Neural crest cell (in vitro differentiated cells): Measurements from ENCODE around the gene LMAN2. TPM values are rescaled to one million over a fixed set of nuclear protein-coding genes. Genes with fewer than 3 reads are reported as not detected.
A peak's percentile ranks its signal among the peaks of the same experiment; 100 is the strongest.

Experiments
- DNase-seq: peaks from one replicate; pipeline ENCODE4 v3.0.0; 2021; ENCODE audit warnings: low read depth, mixed read lengths, low spot score
- H3K27ac Mint-ChIP-seq: one replicate; pipeline ENCODE4 v1.8.0; 2021; ENCODE audit warnings: mild to moderate bottlenecking, mixed read lengths; ENCODE audit not compliant: unreplicated experiment
- H3K27me3 Mint-ChIP-seq: 2 replicates; pipeline ENCODE4 v1.8.0; 2021; ENCODE audit warnings: low read depth, mild to moderate bottlenecking, mixed read lengths
- H3K36me3 Mint-ChIP-seq: 2 replicates; pipeline ENCODE4 v1.8.0; 2021; ENCODE audit warnings: low read depth, mild to moderate bottlenecking, mixed read lengths
- H3K4me1 Mint-ChIP-seq: 2 replicates; pipeline ENCODE4 v1.8.0; 2021; ENCODE audit warnings: mixed read lengths
- H3K4me3 Mint-ChIP-seq: one replicate; pipeline ENCODE4 v1.8.0; 2021; ENCODE audit warnings: mild to moderate bottlenecking, mixed read lengths
- H3K9me3 Mint-ChIP-seq: 2 replicates; pipeline ENCODE4 v1.8.0; 2021; ENCODE audit warnings: mixed read lengths
- total RNA-seq: library from RNA; stranded (reverse); gene quantifications from 2 replicates; pipeline ENCODE4 v1.2.1, GENCODE V29; 2021
- TF ChIP-seq, protein P1 (sequence below): fragments of 200-600 bp; sonication (generic); conservative IDR thresholded peaks from 2 replicates; pipeline ENCODE4 v1.5.0; 2021; ENCODE audit warnings: antibody characterized with exemption, mild to moderate bottlenecking

LMAN2 gene
- total RNA-seq, 1 donor from 2014 or later, result 80.5 TPM

- Mint-ChIP-seq H3K36me3 (peaks cover 2% of the 10 kb centered on the region), H3K27me3 (no peaks in the 10 kb centered on the region), H3K9me3 (no peaks in the 10 kb centered on the region), H3K4me1 (no peaks in the 10 kb centered on the region), H3K27ac (no peak overlapping the region), H3K4me3 (no peak overlapping the region)
- no peak for DNase-seq
- TF ChIP-seq, protein P1, sequence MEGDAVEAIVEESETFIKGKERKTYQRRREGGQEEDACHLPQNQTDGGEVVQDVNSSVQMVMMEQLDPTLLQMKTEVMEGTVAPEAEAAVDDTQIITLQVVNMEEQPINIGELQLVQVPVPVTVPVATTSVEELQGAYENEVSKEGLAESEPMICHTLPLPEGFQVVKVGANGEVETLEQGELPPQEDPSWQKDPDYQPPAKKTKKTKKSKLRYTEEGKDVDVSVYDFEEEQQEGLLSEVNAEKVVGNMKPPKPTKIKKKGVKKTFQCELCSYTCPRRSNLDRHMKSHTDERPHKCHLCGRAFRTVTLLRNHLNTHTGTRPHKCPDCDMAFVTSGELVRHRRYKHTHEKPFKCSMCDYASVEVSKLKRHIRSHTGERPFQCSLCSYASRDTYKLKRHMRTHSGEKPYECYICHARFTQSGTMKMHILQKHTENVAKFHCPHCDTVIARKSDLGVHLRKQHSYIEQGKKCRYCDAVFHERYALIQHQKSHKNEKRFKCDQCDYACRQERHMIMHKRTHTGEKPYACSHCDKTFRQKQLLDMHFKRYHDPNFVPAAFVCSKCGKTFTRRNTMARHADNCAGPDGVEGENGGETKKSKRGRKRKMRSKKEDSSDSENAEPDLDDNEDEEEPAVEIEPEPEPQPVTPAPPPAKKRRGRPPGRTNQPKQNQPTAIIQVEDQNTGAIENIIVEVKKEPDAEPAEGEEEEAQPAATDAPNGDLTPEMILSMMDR, result no peak
Measured at GRCh38 chr5:177330991-177331842, 20.3 kb downstream of the LMAN2 start.

GRCh38 chr5:177329883-177330282 is 21.6 kb downstream of the LMAN2 start:
- no peaks in the 10 kb centered on the region for H3K4me1 Mint-ChIP-seq
- peaks cover 2% of the 10 kb centered on the region for H3K36me3 Mint-ChIP-seq
- no peaks in the 10 kb centered on the region for H3K27me3 Mint-ChIP-seq
- no peak for DNase-seq
- H3K4me3 Mint-ChIP-seq, result no peak overlapping the region
- no peak overlapping the region for H3K27ac Mint-ChIP-seq
- TF ChIP-seq, protein P1, result no peak
- H3K9me3 Mint-ChIP-seq, result no peaks in the 10 kb centered on the region

GRCh38 chr5:177328545-177329231 is 22.8 kb downstream of the LMAN2 start:
- DNase-seq, result no peak
- TF ChIP-seq, protein P1, result no peak
- Mint-ChIP-seq H3K9me3 (no peaks in the 10 kb centered on the region), H3K27ac (no peak overlapping the region), H3K4me1 (no peaks in the 10 kb centered on the region), H3K36me3 (peaks cover 2% of the 10 kb centered on the region), H3K27me3 (no peaks in the 10 kb centered on the region), H3K4me3 (no peak overlapping the region)

- Mint-ChIP-seq H3K9me3 (no peaks in the 10 kb centered on the region), H3K27me3 (no peaks in the 10 kb centered on the region), H3K27ac (no peak overlapping the region), H3K36me3 (peaks cover 4% of the 10 kb centered on the region), H3K4me3 (no peak overlapping the region), H3K4me1 (no peaks in the 10 kb centered on the region)
- DNase-seq, result no peak
- TF ChIP-seq, protein P1, result no peak
Measured at GRCh38 chr5:177327539-177328522, 23.6 kb downstream of the LMAN2 start.

DNA sequence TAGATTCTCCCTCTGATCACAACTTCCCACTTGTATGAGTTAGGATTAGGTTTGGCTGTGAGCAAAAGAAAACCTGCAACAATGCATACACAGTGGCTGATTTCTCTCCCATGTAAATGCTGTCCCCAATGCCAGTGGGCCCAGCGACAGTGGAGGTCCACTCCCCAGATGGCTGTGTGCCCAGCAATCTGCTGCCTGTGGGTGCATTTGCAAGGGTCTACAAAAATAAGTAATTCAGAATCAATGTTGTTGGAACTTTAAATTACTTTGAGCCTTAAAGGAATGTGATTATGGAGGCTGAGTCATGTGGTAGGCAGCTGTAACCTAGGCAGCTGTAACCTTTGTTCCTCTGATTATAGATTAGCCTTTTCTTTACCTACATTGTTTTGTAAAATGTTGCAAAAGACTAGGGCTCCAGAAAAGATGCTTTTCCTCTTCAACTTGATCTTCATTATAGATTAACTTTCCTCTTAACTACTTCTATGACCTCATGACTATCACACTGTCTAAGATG is 25.5 kb downstream of the LMAN2 start:
- H3K27ac Mint-ChIP-seq, result peak overlapping the region; percentile 28
- no peaks in the 10 kb centered on the region for H3K9me3 Mint-ChIP-seq
- H3K4me3 Mint-ChIP-seq, result no peak overlapping the region
- DNase-seq, result no peak
- H3K27me3 Mint-ChIP-seq, result no peaks in the 10 kb centered on the region
- TF ChIP-seq, protein P1, result no peak
- H3K4me1 Mint-ChIP-seq, result no peaks in the 10 kb centered on the region
- peaks cover 7% of the 10 kb centered on the region for H3K36me3 Mint-ChIP-seq
